ENCODE data around the gene GRM7.

DNA sequence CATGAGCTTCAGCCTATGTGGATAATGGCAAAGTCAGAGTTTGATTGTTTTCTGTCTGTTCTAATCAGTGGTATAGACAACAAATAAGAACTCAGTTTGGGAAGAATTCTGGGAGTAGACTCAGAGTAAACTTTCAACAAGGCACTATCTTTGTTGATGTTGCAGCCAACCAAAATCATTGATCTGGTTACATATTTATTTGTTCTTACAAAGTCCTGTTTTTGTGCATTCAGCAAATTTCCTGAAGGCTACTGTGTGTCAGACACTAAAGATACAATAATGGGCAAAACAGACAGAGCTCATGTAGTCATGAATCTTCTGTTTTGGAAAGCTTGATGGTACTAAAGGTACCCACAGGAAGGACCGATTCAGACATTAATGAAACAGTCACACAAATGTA lies 55.0 kb downstream of the GRM7 start:
- TF ChIP-seq, protein P1, sequence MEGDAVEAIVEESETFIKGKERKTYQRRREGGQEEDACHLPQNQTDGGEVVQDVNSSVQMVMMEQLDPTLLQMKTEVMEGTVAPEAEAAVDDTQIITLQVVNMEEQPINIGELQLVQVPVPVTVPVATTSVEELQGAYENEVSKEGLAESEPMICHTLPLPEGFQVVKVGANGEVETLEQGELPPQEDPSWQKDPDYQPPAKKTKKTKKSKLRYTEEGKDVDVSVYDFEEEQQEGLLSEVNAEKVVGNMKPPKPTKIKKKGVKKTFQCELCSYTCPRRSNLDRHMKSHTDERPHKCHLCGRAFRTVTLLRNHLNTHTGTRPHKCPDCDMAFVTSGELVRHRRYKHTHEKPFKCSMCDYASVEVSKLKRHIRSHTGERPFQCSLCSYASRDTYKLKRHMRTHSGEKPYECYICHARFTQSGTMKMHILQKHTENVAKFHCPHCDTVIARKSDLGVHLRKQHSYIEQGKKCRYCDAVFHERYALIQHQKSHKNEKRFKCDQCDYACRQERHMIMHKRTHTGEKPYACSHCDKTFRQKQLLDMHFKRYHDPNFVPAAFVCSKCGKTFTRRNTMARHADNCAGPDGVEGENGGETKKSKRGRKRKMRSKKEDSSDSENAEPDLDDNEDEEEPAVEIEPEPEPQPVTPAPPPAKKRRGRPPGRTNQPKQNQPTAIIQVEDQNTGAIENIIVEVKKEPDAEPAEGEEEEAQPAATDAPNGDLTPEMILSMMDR (IDR thresholded peaks at IDR 0.05), result no peak
- TF ChIP-seq POLR2A (IDR thresholded peaks at IDR 0.05), result no peak
